GM12873 (cell line): Measurements from ENCODE around the gene TMEM117.
A peak's percentile ranks its signal among the peaks of the same experiment; 100 is the strongest.

ENCODE experiments used
- CTCF ChIP-seq: IDR thresholded peaks from 2 replicates; pipeline ENCODE4 v1.5.1; 2012; ENCODE audit warnings: low read depth, mild to moderate bottlenecking, moderate library complexity, low read length, control low read depth; ENCODE audit not compliant: insufficient read depth; ENCODE audit errors: missing control alignments

TMEM117 gene

GRCh38 chr12:44235674-44236073 lies 399.8 kb downstream of the TMEM117 start:
- TF ChIP-seq CTCF = no peak

DNA sequence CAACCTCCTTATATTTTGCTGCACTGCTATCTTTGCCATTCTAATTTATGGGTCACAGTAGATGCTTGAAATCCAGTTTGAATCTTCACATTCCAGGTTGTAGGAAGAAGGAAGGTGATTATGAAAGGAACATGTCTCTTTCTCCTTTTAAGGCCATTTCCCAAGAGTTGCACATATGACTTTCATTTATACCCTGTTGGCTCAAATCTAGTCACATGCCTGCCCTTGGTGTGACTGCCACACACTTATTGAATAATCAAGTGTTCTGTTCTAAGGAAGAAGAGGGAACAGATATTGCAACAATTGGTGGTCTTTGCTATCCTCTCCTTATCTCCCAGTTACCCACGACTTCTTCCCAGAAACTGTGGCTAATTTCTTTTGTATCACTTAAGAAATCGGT lies 404.3 kb downstream of the TMEM117 start:
- TF ChIP-seq CTCF = no peak

DNA sequence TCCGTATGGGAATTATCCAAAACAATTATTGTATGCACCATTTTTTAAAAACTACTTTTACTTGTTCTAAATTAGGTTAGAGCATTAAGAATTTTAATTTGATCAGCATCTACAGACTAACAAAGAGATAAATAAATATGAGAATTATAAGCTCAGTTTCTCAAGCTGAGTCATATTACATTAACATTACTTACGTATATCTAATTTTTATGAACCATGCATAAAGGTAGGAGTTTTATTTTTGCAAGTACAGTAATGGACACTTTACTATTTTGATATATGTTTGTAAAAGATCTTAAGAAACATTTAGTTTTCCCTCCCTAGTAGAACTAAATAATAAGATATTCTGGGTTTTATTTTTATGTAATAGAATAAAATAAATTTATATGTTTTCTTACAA lies 410.1 kb downstream of the TMEM117 start:
- no peak for TF ChIP-seq CTCF

DNA sequence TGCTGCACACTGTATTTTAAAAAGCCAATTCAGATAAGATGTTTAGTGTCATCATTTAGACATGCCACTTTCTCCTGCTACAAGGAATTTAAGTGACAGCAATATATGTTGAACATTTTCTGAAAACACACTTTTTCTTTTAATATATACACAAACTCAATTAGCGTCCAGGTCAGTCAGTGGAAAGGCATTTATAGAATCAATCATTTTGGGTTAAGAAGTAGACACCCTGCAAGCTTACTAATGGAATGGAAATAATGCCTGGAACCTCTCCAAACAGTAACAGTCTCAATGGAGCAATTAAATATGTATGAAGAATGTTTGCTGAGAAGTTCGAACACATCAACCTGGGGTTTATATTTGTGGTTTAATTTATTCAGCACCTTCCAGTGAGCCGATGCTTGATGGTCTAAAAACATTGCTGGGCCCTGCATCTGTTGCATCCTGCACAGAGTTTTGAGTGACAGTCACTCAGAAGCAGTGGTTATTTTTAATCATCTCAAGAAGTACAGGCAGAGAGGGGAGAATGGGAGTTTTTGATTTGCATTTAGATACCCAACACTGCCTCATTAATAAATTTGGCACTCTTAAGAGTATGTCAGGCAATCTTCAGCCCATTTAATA lies 410.7 kb downstream of the TMEM117 start:
- no peak for TF ChIP-seq CTCF

GRCh38 chr12:44247588-44247987 lies 411.7 kb downstream of the TMEM117 start:
- peak; percentile 29 for TF ChIP-seq CTCF

- TF ChIP-seq CTCF = no peak
Measured at GRCh38 chr12:44248436-44248835, 412.6 kb downstream of the TMEM117 start.

- TF ChIP-seq CTCF = no peak
Measured at GRCh38 chr12:44253338-44253856, 417.5 kb downstream of the TMEM117 start.
